ENCODE measurements around the gene DDC.
"Not testable (repeated sequence)": the region's sequence is repeated elsewhere in the genome, so short reads cannot be mapped to it uniquely, and the experiment has no call there.

The DDC gene

DNA sequence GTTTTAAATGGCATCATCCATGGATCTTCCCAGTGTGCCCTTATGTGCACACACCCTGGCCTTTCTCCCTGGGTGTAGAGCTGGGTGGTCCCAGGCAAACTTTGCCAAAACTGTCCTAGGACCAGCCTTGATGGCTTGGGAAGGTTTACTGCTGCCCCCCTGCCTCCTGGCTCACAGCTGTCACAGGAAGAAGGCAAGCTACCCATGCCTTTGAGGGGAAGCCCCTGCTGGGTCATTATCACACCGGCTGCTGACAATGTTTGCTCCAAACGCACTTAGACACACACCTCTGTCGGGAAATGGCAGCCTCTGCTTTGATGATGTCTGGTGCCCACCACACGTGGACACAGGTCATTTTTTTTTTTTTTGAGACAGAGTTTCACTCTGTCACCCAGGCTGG is 89.9 kb downstream of the DDC start:
- DNase-seq: no peak

GRCh38 chr7:50474382-50475160 is 90.6 kb downstream of the DDC start:
- no peak for DNase-seq

- no peak for DNase-seq
Observed at GRCh38 chr7:50473531-50473930, 91.7 kb downstream of the DDC start.

GRCh38 chr7:50472427-50472826 is 92.8 kb downstream of the DDC start:
- no peak for DNase-seq

DNA sequence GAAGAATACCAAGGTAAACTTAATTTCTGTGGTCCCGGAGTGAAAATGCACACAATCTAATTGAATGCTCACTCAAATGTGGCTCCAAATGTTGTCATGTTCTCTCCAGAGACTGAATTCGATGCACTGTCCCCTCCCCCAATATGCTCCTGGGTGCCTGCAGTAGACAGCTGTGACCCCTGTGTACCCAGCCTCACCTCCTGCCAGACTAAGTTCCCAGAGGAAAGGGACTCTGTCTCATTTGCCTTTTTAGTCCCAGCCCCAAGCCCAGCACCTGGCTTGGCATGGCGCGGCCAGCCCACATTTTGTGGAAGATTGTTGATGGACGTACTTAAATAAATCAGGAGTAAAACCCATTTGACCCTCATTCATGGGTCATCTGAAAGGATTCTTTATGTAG is 93.2 kb downstream of the DDC start:
- DNase-seq: no peak

- no peak for DNase-seq
Observed at GRCh38 chr7:50470250-50471163, 94.7 kb downstream of the DDC start.

GRCh38 chr7:50469181-50469580 is 96.0 kb downstream of the DDC start:
- no peak for DNase-seq

DNA sequence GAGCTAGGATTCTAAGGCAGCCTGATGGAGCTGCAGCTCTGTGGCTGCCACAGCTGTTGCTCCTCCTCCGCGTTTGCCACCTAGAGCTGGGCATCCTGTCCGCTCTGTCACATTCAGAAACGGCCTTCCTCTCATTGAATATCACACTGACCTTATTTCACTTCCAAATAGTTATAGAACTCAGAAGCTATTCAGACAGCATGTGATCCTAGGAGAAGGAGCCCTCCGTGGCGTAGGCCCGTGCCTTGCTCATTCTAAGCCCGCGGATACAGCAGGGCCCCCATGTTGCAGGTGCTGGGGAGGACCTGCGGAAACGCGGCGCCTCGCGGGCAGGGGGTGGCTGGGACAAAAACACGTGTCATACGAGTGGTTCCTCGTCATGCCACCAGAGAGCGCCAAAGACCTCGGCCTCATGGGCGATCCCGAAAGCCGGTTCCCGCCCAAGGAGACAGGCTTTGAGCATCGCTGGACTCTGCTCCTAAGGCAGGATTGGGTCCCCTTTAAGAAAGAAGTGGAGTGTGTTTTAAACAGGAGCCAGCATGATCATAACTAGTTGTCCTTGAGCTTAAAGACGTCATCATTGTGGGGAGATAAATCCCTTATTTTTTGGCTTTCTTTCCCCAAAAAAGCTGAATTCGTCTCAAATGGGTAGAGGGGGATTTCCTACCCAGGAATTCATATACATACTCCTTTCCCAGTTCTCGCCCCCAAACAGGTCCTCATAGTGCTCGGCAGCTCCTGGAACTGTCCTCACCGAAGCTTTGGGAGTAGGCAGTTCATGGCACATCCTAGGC is 97.2 kb downstream of the DDC start:
- DNase-seq: peak; percentile 88

DNA sequence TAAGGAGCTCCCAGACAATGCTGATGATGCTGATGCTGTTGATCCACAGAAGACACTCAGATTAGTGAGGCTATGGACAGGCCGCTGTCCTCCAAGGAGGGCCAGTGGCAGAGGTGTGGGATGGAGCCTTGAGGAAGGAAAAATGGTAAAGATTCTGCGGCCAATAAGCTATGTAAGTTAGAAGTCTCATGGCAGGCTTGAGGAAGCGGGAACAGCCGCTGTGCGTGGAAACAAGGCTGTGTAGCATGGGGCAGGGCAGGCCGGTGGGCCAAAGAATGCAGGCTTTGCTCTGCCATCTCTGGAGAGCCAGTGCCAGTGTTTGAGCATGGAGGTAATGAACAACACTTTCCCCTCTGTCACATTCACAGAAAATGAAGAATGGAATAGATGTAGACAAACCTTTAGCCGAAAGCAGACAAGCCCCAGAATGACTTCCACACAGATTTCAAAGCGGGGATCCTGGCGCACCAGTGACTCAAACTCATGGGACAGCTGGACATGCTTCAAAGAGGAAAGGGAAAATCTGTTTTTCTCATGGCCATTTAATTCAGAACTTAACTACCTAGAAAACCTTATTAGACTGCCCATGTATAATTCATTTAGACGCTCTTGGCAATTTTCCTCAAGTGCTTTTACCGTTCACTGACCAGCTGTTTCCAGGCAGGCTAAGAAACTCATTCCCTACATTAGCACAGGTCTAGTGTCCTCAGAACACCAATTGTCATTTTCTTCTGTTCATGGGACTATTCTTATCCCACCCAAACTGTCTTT is 98.2 kb downstream of the DDC start:
- DNase-seq: no peak

- DNase-seq: no peak
Observed at GRCh38 chr7:50463035-50463434, 102.2 kb downstream of the DDC start.

DNA sequence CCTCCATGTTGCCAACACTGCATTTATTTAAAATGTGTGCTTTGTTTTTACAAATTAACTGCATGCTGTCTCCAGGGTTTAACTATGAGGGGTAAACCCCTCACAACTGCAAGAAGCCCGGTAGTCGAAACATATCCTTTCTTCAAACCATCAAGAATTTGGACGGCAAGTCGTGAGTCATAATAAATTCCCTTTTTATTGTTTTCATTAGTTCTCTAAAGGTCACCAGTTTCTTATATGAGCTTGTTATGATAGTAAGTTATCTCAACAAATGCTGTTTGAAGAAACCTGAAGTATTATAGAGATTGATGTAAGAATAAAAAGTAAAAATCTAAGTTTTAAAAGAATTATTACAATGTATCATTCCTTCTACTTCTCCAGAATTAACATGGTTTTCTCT is 102.8 kb downstream of the DDC start:
- DNase-seq: no peak

DNA sequence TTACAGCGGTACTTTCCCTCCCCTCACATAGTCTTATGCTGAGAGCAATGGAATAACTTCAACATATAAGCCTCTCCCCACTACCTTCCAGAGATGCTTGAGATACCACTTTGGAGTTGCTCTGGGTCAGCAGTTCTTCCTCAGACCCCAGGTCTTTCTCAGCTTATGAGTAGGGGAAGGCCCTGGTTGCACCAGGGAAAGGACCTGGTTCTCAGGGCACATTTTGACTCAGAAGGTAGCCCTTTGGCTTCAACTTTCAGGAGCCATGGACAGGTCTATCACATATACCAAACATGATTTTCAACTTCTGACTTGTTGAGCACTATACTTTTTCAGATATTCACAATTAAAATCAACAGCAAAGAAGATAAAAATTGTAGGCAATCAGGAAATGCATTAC is 103.5 kb downstream of the DDC start:
- no peak for DNase-seq

- DNase-seq: not testable (repeated sequence)
Observed at GRCh38 chr7:50459183-50459582, 106.0 kb downstream of the DDC start.

DNA sequence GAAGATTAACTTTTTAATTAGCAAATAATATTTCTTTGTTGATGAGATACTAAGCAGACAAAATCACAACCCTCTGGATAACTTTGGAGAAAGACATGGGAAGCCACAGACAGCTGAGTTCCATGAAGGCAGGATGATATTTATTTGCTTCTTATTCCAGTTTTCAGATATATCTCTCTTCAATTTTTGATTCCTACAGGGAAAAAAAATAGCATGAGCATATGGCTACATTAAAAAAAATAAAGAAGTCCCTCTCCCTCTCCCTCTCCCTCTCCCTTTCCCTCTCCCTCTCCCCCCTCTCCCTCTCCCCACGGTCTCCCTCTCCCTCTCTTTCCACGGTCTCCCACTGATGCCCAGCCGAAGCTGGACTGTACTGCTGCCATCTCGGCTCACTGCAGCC is 106.6 kb downstream of the DDC start:
- not testable (repeated sequence) for DNase-seq

DNA sequence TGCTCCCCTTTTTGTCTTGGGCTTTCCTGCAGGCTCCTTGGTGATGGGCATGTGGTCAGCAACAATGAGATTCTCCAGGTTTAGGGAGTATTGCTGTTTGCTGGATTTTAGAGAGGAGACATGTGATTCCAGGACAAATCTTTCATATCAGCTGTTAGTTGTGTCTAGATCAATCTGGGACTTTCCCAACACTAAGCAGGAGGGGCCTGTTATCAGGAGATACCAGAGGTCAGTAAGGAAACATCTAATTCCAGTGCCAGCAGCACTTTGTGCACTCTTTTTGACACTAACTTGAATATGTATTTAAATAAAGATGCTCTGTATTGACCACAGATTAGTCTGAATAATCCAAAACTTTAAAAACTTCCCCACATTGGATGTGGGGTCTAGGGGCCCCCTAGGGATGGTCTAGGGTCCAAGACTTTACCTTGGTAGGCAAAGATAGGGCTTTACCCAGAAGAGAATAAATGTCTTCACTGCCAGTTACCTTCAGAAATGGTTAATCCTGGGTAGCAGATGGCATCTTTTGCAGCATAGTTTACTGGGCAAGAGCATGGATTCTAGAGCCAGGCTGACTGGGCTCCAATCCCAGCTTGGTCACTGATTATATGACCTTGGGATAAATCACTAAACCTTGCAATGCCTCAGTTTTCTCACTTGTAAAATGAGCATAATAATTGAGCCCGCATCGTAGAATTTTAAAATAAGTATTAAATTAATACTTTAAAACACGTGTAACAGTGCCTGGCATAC is 108.7 kb downstream of the DDC start:
- peak; percentile 28 for DNase-seq

DNA sequence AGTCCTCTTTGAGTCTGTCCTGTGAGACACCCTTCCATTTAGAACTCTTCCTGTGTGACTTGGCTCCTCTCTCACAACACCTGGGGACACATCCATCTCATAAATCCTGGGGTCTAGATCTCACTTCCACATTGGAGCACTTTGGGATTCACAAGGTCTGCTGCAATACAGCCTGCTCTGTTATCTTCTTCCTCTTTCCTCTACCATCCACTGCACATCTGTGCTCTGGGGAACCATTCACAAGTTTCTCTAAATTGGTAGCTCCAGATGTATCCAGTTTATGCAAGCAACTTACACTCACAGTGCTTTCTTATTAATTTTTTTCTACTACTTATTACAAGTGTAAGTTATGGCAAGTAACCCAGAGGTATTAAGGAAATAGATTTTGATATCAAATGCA is 109.5 kb downstream of the DDC start:
- no peak for DNase-seq

DNA sequence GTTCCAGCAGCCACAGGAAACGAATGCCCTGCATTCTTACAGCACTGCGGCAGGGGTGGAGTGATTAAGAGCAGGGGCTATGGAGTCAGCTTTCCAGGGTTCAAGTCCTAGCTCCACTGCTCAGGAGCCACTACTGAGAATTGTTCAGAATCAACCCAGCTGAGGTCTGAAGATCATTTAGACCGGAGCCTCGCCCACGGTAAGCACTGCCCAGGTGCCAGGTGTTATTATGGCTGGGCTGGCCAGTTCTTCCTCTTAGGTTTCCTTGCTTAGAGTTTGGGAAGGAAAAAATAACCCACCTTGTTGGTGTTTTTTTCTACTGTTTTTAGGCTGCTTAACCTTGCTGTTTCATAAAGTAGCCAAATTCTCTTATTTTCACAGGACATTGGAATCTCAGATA is 110.2 kb downstream of the DDC start:
- no peak for DNase-seq

DNA sequence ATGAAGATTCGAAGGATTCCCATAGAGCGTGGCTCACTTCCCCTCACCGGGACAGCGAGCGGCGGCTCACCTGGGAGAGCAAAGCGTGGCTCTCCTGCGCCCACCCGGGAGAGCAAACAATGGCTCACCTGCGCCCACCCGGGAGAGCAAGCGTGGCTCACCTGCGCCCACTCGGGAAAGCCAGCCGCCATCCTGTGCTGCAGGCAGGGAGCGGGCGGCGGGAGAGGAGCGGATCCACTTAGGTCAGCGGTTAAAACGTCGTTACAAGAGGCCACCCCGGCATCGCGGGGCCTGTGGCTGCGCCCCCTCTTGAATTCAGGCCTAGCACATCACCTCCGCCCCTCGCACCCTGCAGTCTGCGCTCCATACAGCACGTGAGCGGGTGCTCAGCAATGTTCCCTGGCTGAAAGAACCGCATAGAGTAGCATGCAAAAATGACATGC is 114.6 kb downstream of the DDC start:
- DNase-seq: peak; percentile 25

DNA sequence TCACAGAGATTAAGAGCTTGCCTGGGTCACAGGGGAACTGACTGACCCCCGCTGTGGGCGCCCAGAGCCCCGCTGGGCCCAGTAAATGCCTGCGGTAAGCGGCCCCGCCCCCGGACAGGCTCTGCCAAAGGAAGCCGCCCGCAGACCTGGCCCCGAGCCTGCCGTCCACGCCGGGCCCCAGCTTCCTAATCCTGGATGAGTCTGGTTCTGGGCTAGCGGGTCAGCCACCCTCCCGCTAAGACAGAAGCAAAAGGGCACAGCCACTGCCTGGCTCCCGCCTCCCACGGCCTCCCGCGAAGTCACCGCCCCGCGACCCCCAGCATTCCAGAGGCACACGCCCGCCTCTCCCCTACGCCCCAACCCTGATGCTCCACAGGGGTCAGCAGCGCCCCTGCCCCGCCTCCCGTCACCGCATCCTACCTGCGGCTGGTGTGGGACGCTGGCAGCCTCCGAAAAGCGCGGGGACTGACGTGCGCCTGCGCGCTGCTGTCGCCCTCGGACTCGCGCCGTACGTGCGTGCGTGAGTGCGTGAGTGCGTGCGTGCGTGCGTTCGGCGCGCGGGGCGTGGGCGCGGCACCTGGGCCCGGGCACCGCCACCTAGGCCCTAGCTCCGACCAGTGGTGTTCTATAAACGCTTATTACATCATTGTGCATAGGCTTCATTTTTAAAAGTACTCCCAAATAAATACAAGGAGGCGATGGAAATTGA is 115.2 kb downstream of the DDC start, which contains the start of gene FIGNL1:
Gene FIGNL1 (minus strand): TSS at position 470 of the 709 bp plus-strand sequence. CDS start 3,063 bp downstream, outside the sequence.
- peak; percentile 87 for DNase-seq

- peak; percentile 7 for DNase-seq
Observed at GRCh38 chr7:50449501-50449880, 115.7 kb downstream of the DDC start.

- no peak for DNase-seq
Observed at GRCh38 chr7:50448823-50449222, 116.4 kb downstream of the DDC start.

Data from hematopoietic multipotent progenitor cell treated with erythropoietin and hydrocortisone succinate and interleukin-3 and kit ligand, for 6 days (in vitro differentiated cells).